Heart left ventricle (tissue), 16 donors: ENCODE data around the gene RASGEF1C. TPM values are rescaled to one million over a fixed set of nuclear protein-coding genes. Genes with fewer than 3 reads are reported as not detected.
"Not testable (repeated sequence)": the region's sequence is repeated elsewhere in the genome, so short reads cannot be mapped to it uniquely, and the experiment has no call there.

Experiments used
- ATAC-seq, 4 donors: fragments of 200-7000 bp; cut with Tn5 transposase; one replicate each; pipeline ENCODE4 v1.9.1; 2020 to 2022; ENCODE audit warnings: moderate library complexity in 4 of 4, mild to moderate bottlenecking in 3 of 4, moderate number of reproducible peaks in 1 of 4
- DNase-seq, 5 donors: peaks; one replicate each; pipeline ENCODE4 v3.0.0-alpha.2; 2020
- H3K27ac ChIP-seq, 12 donors: fragments of 200-600 bp; sonication (generic) in 4 of 12; one replicate each; pipeline versions ENCODE4 v1.5.0 to v1.8.0; 2016 to 2022; ENCODE audit warnings: mild to moderate bottlenecking in 2 of 12
- H3K27me3 ChIP-seq, 9 donors: fragments of 200-600 bp; sonication (generic) in 2 of 9; one replicate each; pipeline versions ENCODE4 v1.5.1 to v1.8.0; 2016 to 2022; ENCODE audit warnings: mild to moderate bottlenecking in 3 of 9
- H3K36me3 ChIP-seq, 9 donors: fragments of 200-600 bp; sonication (generic) in 2 of 9; one replicate each; pipeline versions ENCODE4 v1.5.0 to v1.8.0; 2018 to 2022; ENCODE audit warnings: mild to moderate bottlenecking in 2 of 9
- H3K4me1 ChIP-seq, 12 donors: fragments of 200-600 bp; sonication (generic) in 4 of 12; one replicate each; pipeline versions ENCODE4 v1.5.0 to v1.8.0; 2016 to 2022; ENCODE audit warnings: mild to moderate bottlenecking in 3 of 12
- H3K4me3 ChIP-seq, 12 donors: fragments of 200-600 bp; sonication (generic) in 4 of 12; one replicate each; pipeline versions ENCODE4 v1.5.0 to v1.8.0; 2017 to 2022; ENCODE audit warnings: mild to moderate bottlenecking in 9 of 12, moderate library complexity in 4 of 12
- H3K9me3 ChIP-seq, 12 donors: fragments of 200-600 bp; sonication (generic) in 4 of 12; one replicate each; pipeline versions ENCODE4 v1.5.0 to v1.8.0; 2016 to 2022; ENCODE audit warnings: mild to moderate bottlenecking in 1 of 12
- POLR2A ChIP-seq, 2 donors: fragments of 450-650 bp; IDR thresholded peaks; one replicate each; pipeline ENCODE4 v1.6.1; 2017; ENCODE audit warnings: antibody characterized with exemption in 2 of 2, mild to moderate bottlenecking in 2 of 2, moderate library complexity in 2 of 2
- WGBS, 4 donors: extraction: QIAGEN DNeasy Blood & Tissue Kit in 2 of 4; methylation state at CpG; one replicate each; pipeline versions ENCODE4 v1.1.5 to v1.1.7; 2013 to 2018; 5-methylcytosine and 5-hydroxymethylcytosine counted together
- intact Hi-C, 10 donors: fragments of 100-400 bp; cut with DNase I; formaldehyde crosslinking; loops; one replicate each; pipeline versions ENCODE4 v1.11.1 to v1.14.2; 2022
- polyA plus RNA-seq, 2 donors: library from polyadenylated mRNA; stranded (reverse); fragments of 200-250 nt; gene quantifications; one replicate each; pipeline ENCODE4 v1.2.3, GENCODE V29; 2013
- total RNA-seq, 9 donors: library from RNA; depleted of rRNA in 2 of 9; stranded (reverse); fragments of >200 nt in 2 of 9; fragmentation: NEBNext Ultra II Directional in 3 of 9; extraction: Animal tissue kit (Norgen Biotek cat#: 25700) in 3 of 9; gene quantifications; one replicate each; pipeline versions ENCODE4 v1.1.0 to v1.2.4, GENCODE V29; 2016 to 2023
- TF ChIP-seq, protein P1 (sequence below), 12 donors: fragments of 200-600 bp; sonication (generic) in 4 of 12; IDR thresholded peaks; one replicate each; pipeline versions ENCODE4 v1.5.0 to v1.8.0; 2018 to 2022; ENCODE audit warnings: antibody characterized with exemption in 12 of 12, mild to moderate bottlenecking in 5 of 12
- donor health status: ischemic (EF 13 %, LVEDD 7.1; RV severe dilation, severe dysfunction).
- donor health status: healthy with polysubstance abuse.
- donor health status: DM: no; HTN: yes; CAD: no.
- donor health status: DM: no; HTN: no; CAD: no.
- donor health status: ischemic (EF 25% LVEDD 6.9; RV normal size, moderate dysfunction).
- donor health status: ischemic (EF 25% LVEDD 5.7; RV mildly dilated, moderate dysfunction).
- donor health status: healthy.
- donor health status: DM: yes; HTN: yes; CAD: no.
- donor health status: ischemic (EF 35%, LVEDD 5.7; RV mildly dilated, moderate dysfunction).
- donor health status: nonischemic (EF 11% LVEDD 7.7; RV severe dilation, severe dysfunction).
- donor health status: DM: yes; HTN: yes; CAD: no.
- donor health status: PGD.
- donor health status: ischemic (EF 29% LVEDD 5.4; RV normal size, mild dysfunction).
- donor health status: nonischemic (EF 23%, LVEDD 6.1; RV moderate dilation, normal function).

The RASGEF1C gene
- total and polyA plus RNA-seq, 11 donors: 0.14 to 0.75 (median 0.19) TPM; not detected in 4

DNA sequence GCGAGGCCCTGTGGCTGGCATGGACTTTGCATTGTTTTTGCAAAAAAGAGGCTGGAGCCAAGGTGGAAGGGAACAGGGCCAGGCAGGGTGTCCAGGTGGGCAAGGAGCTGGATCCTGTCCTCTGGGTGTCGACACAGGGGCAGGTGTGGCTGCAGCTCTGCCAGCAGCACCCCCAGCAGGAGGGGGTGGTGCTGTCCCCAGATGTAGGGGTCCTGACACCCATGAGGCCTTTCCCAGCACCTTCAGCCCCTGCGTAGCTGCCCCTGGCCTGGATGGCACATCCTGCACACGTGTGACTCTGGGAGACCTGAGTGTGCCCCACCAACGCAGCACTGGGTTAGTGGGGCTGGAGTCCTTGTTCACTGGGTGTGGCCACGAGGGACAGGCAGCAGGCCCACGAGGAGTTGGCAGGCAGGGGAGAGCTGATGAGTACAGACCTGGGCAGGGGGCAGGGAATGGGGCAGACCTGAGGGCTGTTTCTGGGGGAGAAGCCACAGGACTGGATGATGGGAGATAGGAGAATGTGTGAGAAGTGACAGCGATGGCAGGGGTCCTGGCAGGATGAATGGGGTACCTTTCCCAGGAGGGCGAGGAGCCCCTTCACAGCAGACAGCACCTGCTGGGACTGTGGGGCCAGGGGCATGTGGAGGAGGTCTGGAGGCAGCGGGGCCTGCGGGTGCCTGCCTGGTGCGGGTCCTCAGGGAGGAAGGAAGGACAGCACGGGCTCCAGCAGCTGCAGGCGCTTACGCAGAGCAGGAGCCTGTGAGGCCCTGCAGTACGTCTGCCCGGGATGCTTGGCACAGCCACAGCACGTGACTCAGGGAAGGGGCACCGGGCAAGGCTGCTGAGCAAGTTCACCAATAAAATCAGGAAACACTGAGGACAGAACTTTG lies 3.6 kb upstream of the RASGEF1C start:
- Histone ChIP-seq H3K4me3 (no peak overlapping the region), H3K4me1 (peaks cover 0 to 10% (median 2%) of the 10 kb centered on the region in 12 donors), H3K9me3 (peaks cover 0 to 22% (median 13%) of the 10 kb centered on the region in 12 donors), H3K27ac (no peak overlapping the region), H3K27me3 (peaks cover 5 to 30% (median 14%) of the 10 kb centered on the region in 9 donors), H3K36me3 (no peaks in the 10 kb centered on the region)
- no peak for TF ChIP-seq POLR2A (IDR thresholded peaks at IDR 0.05)
- TF ChIP-seq, protein P1, sequence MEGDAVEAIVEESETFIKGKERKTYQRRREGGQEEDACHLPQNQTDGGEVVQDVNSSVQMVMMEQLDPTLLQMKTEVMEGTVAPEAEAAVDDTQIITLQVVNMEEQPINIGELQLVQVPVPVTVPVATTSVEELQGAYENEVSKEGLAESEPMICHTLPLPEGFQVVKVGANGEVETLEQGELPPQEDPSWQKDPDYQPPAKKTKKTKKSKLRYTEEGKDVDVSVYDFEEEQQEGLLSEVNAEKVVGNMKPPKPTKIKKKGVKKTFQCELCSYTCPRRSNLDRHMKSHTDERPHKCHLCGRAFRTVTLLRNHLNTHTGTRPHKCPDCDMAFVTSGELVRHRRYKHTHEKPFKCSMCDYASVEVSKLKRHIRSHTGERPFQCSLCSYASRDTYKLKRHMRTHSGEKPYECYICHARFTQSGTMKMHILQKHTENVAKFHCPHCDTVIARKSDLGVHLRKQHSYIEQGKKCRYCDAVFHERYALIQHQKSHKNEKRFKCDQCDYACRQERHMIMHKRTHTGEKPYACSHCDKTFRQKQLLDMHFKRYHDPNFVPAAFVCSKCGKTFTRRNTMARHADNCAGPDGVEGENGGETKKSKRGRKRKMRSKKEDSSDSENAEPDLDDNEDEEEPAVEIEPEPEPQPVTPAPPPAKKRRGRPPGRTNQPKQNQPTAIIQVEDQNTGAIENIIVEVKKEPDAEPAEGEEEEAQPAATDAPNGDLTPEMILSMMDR (IDR thresholded peaks at IDR 0.05): no peak
- intact Hi-C loops: loop anchor here in 1 of 10 donors (5.0 kb wide), 1 partner anchor 85 kb away; no protein-coding TSS in a partner anchor
- ATAC-seq (peak in 1 of 4 donors; percentile 14), DNase-seq (no peak)
- 49 to 55% (median 53%) methylated on average over 13 to 19 of the region's 19 CpGs for WGBS, 4 donors

DNA sequence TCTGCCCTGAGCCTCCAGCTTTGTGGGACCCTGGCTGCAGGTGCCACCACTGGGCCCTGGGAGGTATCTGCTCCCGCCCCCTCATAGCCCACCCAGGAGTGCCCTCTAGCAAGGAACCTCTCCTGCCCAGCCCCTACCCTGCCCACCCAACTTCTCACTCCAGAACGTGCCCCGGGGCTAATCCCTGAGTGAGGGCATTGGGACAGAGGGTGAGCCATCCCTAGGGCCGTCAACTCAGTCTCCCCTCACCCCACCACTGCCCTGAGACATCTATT lies 2.7 kb upstream of the RASGEF1C start:
- WGBS, 4 donors: 84 to 87% (median 85%) methylated on average over 3 to 4 of the region's 4 CpGs
- H3K4me3 ChIP-seq: no peak overlapping the region
- ATAC-seq: no peak
- H3K36me3 ChIP-seq: no peaks in the 10 kb centered on the region
- TF ChIP-seq, protein P1 (IDR thresholded peaks at IDR 0.05): no peak
- no peak for TF ChIP-seq POLR2A (IDR thresholded peaks at IDR 0.05)
- peaks cover 0 to 10% (median 2%) of the 10 kb centered on the region in 12 donors for H3K4me1 ChIP-seq
- no peak overlapping the region for H3K27ac ChIP-seq
- peaks cover 5 to 39% (median 17%) of the 10 kb centered on the region in 9 donors for H3K27me3 ChIP-seq
- H3K9me3 ChIP-seq: peaks cover 0 to 13% (median 5%) of the 10 kb centered on the region in 12 donors
- intact Hi-C loops: loop anchor here in 1 of 10 donors (5.0 kb wide), 1 partner anchor 84 kb away; no protein-coding TSS in a partner anchor
- DNase-seq: no peak

DNA sequence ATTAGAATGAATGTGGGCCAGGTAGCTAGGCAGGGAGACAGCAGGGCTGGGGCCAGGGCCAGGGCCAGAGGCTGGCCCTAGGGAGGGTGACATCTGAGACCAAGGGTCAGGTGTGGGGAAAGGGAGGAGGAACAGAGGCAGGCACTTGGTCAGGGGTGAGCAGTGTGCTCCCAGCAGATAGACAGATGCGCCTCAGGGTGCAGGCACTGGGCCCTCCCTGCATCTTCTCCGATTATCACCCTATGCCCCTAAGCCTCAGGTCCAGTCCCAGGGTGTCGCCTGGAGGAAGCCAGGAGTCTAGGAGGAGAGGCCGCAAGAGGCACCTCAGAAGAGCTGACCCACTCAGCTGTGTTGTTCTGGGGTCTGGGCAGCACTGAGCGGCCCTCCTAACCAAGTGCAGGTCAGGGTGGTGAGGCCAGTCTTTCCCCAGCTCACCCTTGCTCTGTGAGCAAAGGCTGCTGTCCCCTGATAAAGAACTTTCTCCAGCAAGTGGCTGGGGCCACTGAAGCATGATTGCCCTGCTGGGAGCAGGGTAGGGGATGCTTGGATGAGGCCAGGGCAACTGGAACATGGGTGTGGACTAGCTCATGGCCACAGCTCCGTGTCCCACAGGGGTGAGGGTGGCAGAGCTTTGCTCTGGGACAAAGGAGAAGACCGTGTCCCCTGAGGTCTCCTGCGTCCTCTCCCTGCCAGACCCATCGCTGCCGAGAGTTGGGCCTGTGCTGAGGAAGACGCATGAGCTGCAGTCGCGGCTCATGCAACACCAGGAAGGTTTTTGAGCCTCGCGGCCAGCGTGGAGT lies 2.1 kb upstream of the RASGEF1C start:
- DNase-seq (no peak), ATAC-seq (no peak)
- H3K27me3 ChIP-seq: peaks cover 5 to 43% (median 19%) of the 10 kb centered on the region in 9 donors
- WGBS, 4 donors: 83 to 89% (median 88%) methylated on average over 15 to 16 of the region's 16 CpGs
- peaks cover 0 to 8% (median 2%) of the 10 kb centered on the region in 12 donors for H3K9me3 ChIP-seq
- H3K36me3 ChIP-seq: no peaks in the 10 kb centered on the region
- no peak overlapping the region for H3K4me3 ChIP-seq
- no peak for TF ChIP-seq POLR2A (IDR thresholded peaks at IDR 0.05)
- TF ChIP-seq, protein P1 (IDR thresholded peaks at IDR 0.05): no peak
- H3K27ac ChIP-seq: no peak overlapping the region
- H3K4me1 ChIP-seq: peaks cover 0 to 10% (median 2%) of the 10 kb centered on the region in 12 donors
- intact Hi-C loops: loop anchor here in 1 of 10 donors (5.0 kb wide), 1 partner anchor 84 kb away; no protein-coding TSS in a partner anchor

DNA sequence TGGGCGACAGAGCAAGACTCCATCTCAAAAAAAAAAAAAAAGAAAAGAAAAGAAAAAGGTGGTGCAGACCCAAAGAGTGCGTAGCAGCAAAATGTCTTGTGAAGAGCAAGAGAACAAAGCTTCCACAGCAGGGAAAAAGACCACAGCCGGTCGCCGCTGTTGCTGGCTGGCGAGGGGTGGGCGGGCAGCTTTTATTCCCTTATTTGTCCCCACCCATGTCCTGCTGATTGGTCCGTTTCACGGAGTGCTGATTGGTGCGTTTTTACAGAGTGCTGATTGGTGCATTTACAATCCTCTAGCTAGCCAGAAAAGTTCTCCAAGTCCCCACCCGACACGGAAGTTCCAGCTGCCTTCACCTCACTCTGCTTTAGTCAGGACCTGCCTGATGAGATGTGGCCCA lies 1.1 kb upstream of the RASGEF1C start:
- 88 to 91% (median 89%) methylated on average over 12 of the region's 12 CpGs for WGBS, 4 donors
- ATAC-seq, H3K4me1 ChIP-seq, H3K9me3 ChIP-seq, DNase-seq, H3K27ac ChIP-seq, H3K4me3 ChIP-seq, H3K36me3 ChIP-seq: not testable (repeated sequence)
- intact Hi-C loops: loop anchor here in 1 of 10 donors (5.0 kb wide), 1 partner anchor 83 kb away; no protein-coding TSS in a partner anchor
- H3K27me3 ChIP-seq: peaks cover 5 to 44% (median 21%) of the 10 kb centered on the region in 9 donors
